Urinary bladder (tissue), 4 donors: ENCODE measurements around the gene PGP. TPM values are rescaled to one million over a fixed set of nuclear protein-coding genes. Genes with fewer than 3 reads are reported as not detected.
A peak's percentile ranks its signal among the peaks of the same experiment; 100 is the strongest.
"Not testable (repeated sequence)": the region's sequence is repeated elsewhere in the genome, so short reads cannot be mapped to it uniquely, and the experiment has no call there.

Experiments used
- DNase-seq: peaks from one replicate; pipeline ENCODE4 v3.0.0-alpha.2; 2015; ENCODE audit errors: extremely low spot score
- H3K27ac ChIP-seq: one replicate; pipeline ENCODE4 v1.5.1; 2013; ENCODE audit warnings: low read depth, mild to moderate bottlenecking, moderate library complexity
- H3K36me3 ChIP-seq: one replicate; pipeline ENCODE4 v1.6.1; 2013; ENCODE audit warnings: mild to moderate bottlenecking, moderate library complexity; ENCODE audit not compliant: insufficient read depth
- H3K4me1 ChIP-seq: one replicate; pipeline ENCODE4 v1.6.1; 2013; ENCODE audit warnings: mild to moderate bottlenecking, moderate library complexity; ENCODE audit not compliant: insufficient read depth
- H3K4me3 ChIP-seq: one replicate; pipeline ENCODE4 v1.5.1; 2013; ENCODE audit warnings: low read depth, low read length
- WGBS: extraction: QIAGEN DNeasy Blood & Tissue Kit; methylation state at CpG from one replicate; pipeline ENCODE4 v1.1.7; 2013; 5-methylcytosine and 5-hydroxymethylcytosine counted together
- polyA plus RNA-seq: library from polyadenylated mRNA; stranded (reverse); fragments of 200-250 nt; gene quantifications from one replicate; pipeline ENCODE4 v1.2.3, GENCODE V29; 2013
- total RNA-seq: library from RNA; depleted of rRNA; stranded (reverse); fragments of >200 nt; gene quantifications from one replicate; pipeline ENCODE4 v1.2.3, GENCODE V29; 2014
- donor health status: healthy with polysubstance abuse.
- donor health status: healthy.

The PGP gene
- total and polyA plus RNA-seq, 2 donors = 4.8 to 10.5 TPM

DNA sequence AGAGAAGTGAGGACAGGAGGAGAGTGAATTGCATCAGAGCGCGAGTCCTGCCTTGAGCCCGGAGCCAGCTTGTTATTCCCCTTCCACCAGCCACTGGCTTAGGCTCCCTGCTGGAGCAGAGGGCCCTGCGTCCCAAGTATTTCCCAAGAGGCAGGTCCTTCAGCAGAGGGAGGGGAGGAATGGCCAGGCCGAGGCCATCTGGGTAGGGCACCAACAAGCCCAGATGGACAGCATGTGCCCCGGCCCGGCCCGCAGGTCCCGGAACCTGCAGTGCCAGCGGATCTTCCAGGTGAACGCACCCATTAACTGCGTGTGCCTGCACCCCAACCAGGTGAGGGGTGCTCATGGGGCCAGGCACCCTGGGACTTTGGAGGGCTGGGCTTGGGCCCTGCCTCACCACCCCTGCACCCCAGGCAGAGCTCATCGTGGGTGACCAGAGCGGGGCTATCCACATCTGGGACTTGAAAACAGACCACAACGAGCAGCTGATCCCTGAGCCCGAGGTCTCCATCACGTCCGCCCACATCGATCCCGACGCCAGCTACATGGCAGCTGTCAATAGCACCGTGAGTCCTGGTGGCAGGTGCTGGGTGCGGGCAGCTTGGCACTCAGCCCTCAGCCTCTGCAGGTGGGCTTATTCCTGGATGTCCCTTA is 7.7 kb downstream of the PGP start:
- peaks cover 2% of the 10 kb centered on the region for H3K4me1 ChIP-seq
- no peak overlapping the region for H3K4me3 ChIP-seq
- no peak overlapping the region for H3K27ac ChIP-seq
- no peaks in the 10 kb centered on the region for H3K36me3 ChIP-seq
- WGBS = 93% methylated on average over 23 of the region's 23 CpGs
- no peak for DNase-seq

DNA sequence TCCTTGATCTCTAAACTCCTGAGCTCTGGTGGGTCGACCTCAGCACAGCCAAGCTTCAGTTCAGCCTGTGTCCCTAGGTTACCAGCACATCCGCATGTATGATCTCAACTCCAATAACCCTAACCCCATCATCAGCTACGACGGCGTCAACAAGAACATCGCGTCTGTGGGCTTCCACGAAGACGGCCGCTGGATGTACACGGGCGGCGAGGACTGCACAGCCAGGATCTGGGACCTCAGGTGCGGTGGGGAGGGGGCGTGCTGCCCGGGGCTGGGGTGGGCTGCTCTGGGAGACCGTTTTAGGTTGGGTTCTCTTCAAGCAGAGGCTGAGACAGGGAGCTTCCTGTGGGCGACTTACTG is 8.2 kb downstream of the PGP start:
- DNase-seq = no peak
- H3K4me3 ChIP-seq = peak overlapping the region; percentile 75
- H3K4me1 ChIP-seq = peaks cover 2% of the 10 kb centered on the region
- 83% methylated on average over 18 of the region's 18 CpGs for WGBS
- no peak overlapping the region for H3K27ac ChIP-seq
- H3K36me3 ChIP-seq = no peaks in the 10 kb centered on the region

DNA sequence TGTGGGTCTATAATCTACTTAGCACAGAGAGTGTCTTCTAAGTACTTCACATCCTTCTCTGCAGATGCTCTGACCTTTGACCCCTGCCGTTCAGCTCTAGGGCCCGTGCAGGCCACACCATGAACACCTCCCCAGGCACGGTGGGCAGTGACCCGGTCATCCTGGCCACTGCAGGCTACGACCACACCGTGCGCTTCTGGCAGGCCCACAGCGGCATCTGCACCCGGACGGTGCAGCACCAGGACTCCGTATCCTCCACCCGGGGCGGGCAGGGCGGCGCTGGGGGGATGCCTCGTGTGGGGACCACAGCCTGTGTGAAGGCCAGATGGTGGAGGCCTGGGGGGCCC is 8.7 kb downstream of the PGP start:
- no peak for DNase-seq
- Histone ChIP-seq H3K36me3 (no peaks in the 10 kb centered on the region), H3K4me3 (peak overlapping the region; percentile 75), H3K4me1 (peaks cover 2% of the 10 kb centered on the region), H3K27ac (no peak overlapping the region)
- 9% methylated on average over 16 of the region's 16 CpGs for WGBS

DNA sequence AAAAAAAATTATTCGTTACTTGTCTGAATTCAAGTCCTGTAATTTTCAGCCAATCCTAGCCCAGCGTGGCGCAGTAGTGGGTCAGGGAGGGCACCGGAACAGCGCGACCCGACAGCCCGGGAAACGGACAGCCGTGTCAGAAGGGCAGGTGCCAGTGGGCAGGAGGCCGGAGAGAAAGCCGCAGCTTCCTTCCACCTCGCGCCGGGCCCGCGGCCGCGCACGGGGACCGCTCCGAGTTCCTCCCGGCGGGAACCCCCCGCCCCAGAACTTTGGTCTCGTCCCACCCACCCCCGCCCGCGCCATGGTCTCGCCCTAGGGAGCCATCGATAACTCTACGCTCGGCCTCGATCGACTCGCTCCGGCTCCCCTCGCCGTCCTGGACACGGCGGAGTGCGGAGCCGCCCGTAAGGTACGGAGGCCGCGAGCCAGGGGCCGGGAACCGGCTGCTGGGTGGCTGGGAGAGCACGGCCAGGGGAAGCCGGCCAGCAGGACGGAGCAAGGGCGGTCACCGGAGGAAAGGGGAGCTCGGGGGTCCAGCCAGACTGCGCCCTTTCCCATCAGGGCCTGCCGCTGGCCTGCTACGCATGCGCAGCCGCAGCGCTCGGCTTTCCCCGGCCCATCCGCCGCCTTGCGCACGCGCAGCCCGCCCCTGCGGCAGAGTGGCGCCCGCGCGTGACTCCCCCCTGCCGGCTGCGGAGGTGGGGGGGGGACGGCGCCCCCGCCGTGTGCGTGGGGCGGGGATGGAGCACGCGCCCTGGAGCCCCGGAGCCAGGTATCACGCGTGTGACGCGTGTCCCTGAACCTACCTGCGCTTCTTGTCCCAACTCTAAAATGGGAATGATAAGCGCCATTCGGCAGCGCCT is 9.3 kb downstream of the PGP start, which contains the start of gene MLST8:
Gene MLST8 (plus strand): TSS at position 351 of the 863 bp plus-strand sequence. CDS start 632 bp downstream, outside the sequence.
- H3K27ac ChIP-seq = peak within 1 kb of the TSS; percentile 99
- H3K36me3 ChIP-seq = no peaks in the 10 kb centered on the region
- DNase-seq = peak; percentile 47
- H3K4me3 ChIP-seq = peak within 1 kb of the TSS; percentile 75
- under 1% methylated on average over 93 of the region's 93 CpGs for WGBS
- H3K4me1 ChIP-seq = peaks cover 2% of the 10 kb centered on the region

DNA sequence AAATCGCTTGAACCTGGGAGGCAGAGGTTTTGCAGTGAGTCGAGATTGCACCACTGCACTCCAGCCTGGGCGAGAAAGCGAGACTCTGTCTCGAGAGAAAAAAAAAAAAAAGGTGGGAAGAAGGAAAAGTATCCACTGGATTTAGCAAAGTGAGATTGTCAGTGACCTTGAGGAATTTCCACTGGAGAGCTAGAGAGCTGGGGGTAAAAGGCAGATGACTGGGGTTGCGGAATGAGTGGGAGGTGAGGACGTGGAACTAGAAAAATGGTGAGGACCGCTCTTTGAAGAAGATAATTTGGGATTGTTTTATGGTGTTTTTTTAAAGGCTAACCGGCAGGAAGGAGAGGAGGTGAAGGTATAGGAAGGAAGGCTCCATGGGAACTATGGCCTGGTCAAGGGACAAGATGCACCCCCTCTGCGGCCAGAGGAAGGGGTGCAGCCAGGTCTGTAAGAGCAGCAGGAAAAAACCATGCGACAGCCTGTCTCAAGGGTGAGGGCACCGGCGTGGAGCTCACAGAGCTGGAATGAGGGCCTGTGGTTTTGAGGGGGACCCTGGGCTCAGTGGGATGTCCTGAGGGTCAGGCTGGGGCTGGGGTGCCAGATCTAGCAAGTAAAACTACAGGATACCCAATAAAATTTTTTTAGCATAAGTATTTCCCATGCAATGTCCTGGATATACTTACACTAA is 10.1 kb downstream of the PGP start:
- 80% methylated on average over 13 of the region's 13 CpGs for WGBS
- peaks cover 2% of the 10 kb centered on the region for H3K4me1 ChIP-seq
- no peaks in the 10 kb centered on the region for H3K36me3 ChIP-seq
- DNase-seq = no peak
- H3K4me3 ChIP-seq = peak overlapping the region; percentile 75
- H3K27ac ChIP-seq = no peak overlapping the region

DNA sequence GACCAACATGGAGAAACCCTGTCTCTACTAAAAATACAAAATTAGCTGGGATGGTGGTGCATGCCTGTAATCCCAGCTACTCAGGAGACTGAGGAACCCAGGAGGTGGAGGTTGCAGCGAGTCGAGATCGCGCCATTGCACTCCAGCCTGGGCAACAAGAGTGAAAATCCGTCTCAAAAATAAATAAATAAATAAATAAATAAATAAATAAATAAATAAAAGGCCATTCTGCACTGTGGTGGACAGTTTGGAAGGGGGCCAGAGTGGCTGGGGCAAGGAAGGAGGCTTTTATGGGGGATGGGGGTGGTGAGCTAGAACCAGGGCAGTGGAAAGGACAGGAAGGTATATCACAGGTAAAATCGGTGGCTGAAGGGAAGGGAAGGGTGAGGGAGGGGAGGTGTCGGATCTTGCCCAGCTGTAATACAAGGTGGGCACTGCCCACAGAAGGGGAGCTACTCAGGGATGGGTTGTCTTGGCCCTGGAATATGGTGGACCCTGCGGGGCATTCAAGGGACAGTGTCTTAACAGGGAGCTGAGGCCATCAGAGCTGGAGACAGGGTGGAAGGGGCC is 11.4 kb downstream of the PGP start:
- H3K4me1 ChIP-seq, H3K27ac ChIP-seq, DNase-seq, H3K4me3 ChIP-seq, H3K36me3 ChIP-seq: not testable (repeated sequence)
- 91% methylated on average over 8 of the region's 8 CpGs for WGBS

DNA sequence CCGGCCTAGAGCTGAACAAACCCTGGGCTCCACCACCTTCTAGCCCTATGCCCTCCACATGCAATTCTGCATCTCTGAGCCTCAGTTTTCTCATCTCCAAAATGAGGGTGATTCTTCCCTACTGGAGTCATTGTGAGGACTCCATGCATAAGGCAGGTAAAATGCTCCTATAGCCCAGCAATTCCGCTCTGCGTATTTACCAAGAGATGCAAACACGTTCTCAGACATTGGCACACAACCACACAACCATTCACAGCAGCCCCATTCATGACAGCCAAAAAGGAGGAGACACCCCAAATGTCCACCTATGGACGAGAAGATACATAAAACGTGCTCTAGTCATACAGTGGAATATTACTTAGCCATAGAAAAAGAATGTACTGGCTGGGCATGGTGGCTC is 14.3 kb downstream of the PGP start:
- no peak for DNase-seq
- no peaks in the 10 kb centered on the region for H3K4me1 ChIP-seq
- H3K4me3 ChIP-seq = no peak overlapping the region
- no peak overlapping the region for H3K27ac ChIP-seq
- no peaks in the 10 kb centered on the region for H3K36me3 ChIP-seq
- 87% methylated on average over 6 of the region's 6 CpGs for WGBS

DNA sequence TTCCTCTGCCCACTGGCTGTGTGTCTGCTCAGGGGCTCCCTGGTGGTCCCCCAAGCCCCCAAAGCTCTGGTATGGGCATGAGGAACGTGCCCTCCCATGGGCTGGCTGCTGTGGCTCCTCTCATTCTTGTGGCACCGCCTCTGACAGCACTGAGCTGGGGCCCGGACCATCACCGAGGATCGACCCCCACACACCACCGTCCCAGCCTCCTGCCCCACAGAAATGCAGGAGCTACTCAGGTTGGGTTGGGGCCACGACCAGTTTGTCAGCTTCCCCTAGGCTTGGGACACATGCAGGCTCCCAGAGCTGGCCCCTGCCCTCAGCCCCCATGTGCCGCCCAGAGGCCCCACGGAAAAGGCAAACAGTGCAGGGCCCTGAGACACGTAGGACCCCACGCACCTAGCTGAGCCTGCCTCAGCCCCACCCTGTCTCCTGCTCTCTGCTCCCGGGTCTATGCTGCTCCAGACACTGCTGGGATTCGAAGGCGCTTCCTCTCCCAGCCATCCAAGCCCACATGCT is 15.0 kb downstream of the PGP start:
- no peaks in the 10 kb centered on the region for H3K4me1 ChIP-seq
- 54% methylated on average over 14 of the region's 14 CpGs for WGBS
- no peaks in the 10 kb centered on the region for H3K36me3 ChIP-seq
- H3K4me3 ChIP-seq = no peak overlapping the region
- no peak for DNase-seq
- no peak overlapping the region for H3K27ac ChIP-seq

DNA sequence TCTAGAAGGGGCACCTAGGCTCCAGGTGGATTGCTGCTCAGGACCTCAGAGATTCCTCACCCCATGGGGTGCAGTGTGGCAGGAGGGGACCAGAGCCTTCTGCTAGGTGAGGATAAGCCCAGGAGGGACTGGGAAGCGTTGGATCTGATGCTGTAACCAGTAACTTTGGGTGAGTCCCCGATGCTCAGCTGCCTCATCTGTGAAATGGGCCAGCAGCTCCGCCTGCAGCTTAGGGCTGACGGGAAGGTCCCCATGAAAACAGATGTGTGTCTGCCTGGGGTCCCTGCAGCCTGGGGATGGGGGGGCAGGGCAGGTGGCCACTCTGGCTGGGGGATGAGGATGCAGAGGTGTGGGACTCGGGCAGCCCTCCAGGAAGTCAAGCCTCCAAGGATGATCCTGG is 15.5 kb downstream of the PGP start:
- no peak for DNase-seq
- Histone ChIP-seq H3K4me1 (no peaks in the 10 kb centered on the region), H3K27ac (no peak overlapping the region), H3K36me3 (no peaks in the 10 kb centered on the region), H3K4me3 (no peak overlapping the region)
- 68% methylated on average over 5 of the region's 5 CpGs for WGBS

DNA sequence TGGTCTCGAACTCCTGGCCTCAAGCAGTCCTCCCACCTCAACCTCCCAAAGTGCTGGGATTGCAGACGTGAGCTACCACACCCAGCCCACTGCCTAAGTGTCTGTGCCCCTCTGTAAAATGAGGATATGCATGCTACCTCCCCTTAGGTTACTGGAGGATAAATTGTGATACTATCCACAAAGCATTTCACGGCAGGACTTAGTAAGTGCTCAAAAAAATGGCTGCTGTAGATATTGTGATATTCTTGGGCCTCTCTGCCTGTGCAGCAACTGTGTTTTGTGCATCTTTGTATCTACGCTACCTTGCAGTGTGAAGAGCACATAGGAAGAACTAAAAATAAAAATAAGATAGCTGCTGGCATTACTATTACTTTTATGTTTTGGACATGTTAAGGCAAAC is 16.4 kb downstream of the PGP start:
- WGBS = 64% methylated on average over 4 of the region's 4 CpGs
- Histone ChIP-seq H3K4me1 (no peaks in the 10 kb centered on the region), H3K36me3 (no peaks in the 10 kb centered on the region), H3K27ac (no peak overlapping the region), H3K4me3 (no peak overlapping the region)
- no peak for DNase-seq

DNA sequence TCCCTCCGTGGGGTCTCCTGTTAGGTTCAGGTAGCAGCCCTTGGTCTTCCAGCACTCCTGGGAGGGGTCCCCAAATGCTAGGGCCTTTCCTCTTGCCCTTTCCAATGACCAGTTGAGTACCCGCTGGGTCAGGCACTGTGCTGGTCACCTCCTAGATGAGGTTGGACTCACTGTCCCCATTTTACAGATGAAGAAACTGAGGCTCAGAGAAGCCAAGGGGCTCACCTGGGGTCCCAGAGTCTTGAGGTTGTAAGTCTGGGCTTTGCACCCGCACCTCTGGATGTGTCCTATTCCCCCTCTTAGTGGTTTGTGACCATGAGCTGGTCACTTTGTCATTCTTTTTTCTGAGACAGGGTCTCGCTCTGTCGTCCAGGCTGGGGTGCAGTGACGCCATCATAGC is 16.9 kb downstream of the PGP start:
- no peak for DNase-seq
- H3K4me1 ChIP-seq = no peaks in the 10 kb centered on the region
- H3K27ac ChIP-seq = no peak overlapping the region
- H3K4me3 ChIP-seq = no peak overlapping the region
- WGBS = 82% methylated on average over 6 of the region's 6 CpGs
- H3K36me3 ChIP-seq = no peaks in the 10 kb centered on the region

DNA sequence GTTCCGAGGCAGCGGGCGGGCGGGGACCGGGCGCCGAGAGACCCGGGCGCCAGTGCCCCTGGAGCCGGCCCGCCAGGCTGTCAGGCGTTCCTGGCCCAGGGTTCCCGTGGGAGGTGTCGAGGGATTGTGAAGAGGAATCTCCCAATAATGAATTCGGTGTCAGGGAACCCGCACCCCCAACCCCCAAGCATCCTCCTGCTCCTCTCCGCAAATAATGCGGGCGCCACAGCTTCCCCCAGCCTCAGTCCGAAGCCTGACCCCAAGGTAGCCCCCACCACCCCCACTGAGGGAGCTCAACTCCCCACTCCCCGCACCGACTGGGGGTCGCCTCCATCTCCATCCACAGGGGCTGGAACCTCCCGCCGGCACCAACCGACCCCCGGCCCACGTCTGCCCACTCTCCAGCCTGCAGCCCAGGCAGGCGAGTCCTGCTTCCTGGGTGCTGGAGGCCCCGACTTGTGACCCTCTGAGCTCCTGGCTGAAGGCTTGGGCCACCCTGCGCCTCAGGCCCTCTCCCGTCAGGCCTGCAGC is 17.6 kb downstream of the PGP start:
- WGBS = 24% methylated on average over 32 of the region's 32 CpGs
- no peak overlapping the region for H3K27ac ChIP-seq
- no peak for DNase-seq
- peak overlapping the region; percentile 54 for H3K4me3 ChIP-seq
- H3K36me3 ChIP-seq = no peaks in the 10 kb centered on the region
- no peaks in the 10 kb centered on the region for H3K4me1 ChIP-seq
